Fibroblast of pulmonary artery (primary cell): ENCODE results near the gene NLRP4.

Experiments
- DNase-seq: peaks from one replicate; pipeline ENCODE4 v3.0.0-alpha.2; 2010; ENCODE audit warnings: low read depth
- H3K4me3 ChIP-seq: replicated peaks from 2 replicates; pipeline ENCODE4 v1.5.1; 2011; ENCODE audit warnings: low read depth, mild to moderate bottlenecking, control low read depth, low read length, moderate library complexity
- TF ChIP-seq, protein P1 (sequence below): IDR thresholded peaks from 2 replicates; pipeline ENCODE4 v1.5.1; 2011; ENCODE audit warnings: mild to moderate bottlenecking, control low read depth, low read length, inconsistent platforms; ENCODE audit errors: missing control alignments

Gene NLRP4

DNA sequence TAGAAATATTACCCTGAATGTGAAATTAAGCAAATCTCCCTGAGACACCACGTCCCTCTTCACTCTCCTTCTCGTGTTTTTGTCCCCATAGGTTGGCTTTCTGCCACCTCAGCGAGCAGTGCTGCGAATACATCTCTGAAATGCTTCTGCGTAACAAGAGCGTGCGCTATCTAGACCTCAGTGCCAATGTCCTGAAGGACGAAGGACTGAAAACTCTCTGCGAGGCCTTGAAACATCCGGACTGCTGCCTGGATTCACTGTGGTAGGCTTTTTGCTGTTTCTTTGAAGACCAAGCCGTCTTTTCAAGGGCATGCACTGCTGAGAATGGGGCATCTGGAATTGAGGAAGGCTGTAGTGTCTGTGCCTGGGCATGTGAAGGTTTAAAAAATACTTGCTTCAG is 34.4 kb downstream of the NLRP4 start:
- TF ChIP-seq, protein P1, sequence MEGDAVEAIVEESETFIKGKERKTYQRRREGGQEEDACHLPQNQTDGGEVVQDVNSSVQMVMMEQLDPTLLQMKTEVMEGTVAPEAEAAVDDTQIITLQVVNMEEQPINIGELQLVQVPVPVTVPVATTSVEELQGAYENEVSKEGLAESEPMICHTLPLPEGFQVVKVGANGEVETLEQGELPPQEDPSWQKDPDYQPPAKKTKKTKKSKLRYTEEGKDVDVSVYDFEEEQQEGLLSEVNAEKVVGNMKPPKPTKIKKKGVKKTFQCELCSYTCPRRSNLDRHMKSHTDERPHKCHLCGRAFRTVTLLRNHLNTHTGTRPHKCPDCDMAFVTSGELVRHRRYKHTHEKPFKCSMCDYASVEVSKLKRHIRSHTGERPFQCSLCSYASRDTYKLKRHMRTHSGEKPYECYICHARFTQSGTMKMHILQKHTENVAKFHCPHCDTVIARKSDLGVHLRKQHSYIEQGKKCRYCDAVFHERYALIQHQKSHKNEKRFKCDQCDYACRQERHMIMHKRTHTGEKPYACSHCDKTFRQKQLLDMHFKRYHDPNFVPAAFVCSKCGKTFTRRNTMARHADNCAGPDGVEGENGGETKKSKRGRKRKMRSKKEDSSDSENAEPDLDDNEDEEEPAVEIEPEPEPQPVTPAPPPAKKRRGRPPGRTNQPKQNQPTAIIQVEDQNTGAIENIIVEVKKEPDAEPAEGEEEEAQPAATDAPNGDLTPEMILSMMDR = no peak
- DNase-seq = no peak
- H3K4me3 ChIP-seq = no peak overlapping the region

DNA sequence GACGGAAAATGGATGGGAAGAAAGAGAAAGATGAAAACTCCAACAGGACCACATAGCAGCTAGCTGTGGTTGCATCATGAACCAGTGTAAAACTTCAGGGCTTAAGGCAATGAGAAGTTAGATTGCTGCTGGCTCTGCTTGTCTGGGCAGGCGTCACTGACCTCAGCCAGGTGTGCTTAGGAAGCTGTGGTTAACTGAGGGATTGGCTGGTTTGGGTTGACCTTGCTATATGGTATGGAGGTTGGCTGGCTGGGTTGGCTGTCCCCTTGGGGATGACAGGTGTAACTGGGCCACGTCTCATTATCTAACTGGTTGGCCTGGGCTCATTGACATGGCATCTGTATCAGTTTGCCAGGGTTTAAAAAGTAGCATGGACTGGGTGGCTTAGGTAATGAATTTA is 40.9 kb downstream of the NLRP4 start:
- H3K4me3 ChIP-seq = no peak overlapping the region
- TF ChIP-seq, protein P1 = no peak
- DNase-seq = no peak

DNA sequence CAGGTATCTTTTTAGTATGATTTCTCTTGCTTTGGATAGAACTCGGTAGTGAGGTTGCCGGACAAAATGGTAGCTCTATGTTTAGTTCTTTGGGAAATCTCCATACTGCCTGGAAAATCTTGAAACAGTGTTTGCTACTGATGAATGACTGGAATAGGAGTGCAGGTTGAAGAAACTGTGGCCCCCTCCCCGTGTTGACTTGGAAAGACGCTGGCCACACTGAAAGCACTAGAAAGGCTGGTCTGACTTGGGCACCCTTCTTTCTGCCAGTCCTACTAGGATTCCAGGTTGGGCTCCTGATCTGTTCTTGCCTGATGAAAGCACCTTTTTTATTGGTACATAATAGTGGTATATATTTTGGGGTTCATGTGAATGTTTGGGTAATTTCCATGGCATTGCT is 46.3 kb downstream of the NLRP4 start:
- no peak for DNase-seq
- TF ChIP-seq, protein P1 = no peak
- no peak overlapping the region for H3K4me3 ChIP-seq

DNA sequence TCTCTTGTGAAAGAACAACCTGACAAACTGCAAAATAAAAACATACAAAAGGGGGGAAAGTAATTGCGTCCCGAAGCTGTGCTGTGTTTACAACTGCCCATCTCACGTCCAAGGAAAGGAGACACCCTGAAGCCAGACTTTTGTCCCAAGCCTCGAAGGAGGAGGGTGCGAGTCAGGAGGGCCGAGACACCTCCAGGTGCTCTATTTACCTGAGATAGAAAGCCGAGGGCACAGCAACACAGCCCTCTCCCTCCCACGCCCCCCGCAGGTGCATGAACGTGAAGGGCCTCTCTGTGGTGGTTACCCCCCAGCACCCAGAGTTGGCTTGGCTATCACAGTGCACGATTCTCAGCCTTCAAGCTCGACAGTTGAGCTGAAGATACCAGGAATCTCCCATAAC is 62.6 kb downstream of the NLRP4 start:
- no peak overlapping the region for H3K4me3 ChIP-seq
- TF ChIP-seq, protein P1 = no peak
- no peak for DNase-seq

DNA sequence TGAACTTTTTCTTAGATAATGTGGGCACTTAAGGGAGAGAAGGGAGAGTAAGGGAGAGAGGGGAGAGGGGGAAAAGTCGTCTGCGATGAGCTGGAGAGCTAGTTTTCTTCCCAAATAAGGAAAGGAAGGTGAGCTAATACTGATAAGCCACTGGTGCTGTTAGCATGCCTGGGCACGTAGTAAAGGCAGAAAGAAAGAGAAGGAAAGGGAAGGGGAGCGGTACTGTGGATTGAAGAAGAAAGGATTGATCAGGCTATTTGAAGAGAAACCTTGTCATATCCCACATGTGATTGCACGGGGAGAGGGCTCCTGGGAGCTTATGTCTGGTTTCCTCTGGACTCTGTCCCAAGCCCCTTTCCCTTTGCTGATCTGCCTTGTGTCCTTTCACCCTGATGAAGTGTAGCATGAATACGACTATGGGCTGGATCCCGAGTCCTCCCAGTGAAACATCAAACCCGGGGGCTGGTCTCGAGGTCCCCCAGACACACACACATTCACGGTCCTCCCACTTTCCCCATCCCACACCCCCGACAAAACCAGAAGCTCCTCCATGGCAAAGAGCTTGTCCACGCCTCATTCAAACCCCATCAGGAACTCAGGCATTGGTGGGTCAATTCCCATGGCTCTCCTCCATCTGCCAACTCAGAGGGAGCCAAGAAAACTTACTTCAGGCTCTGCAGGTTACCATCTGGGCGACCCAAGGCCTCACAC is 65.2 kb downstream of the NLRP4 start:
- TF ChIP-seq, protein P1 = no peak
- DNase-seq = no peak
- no peak overlapping the region for H3K4me3 ChIP-seq

DNA sequence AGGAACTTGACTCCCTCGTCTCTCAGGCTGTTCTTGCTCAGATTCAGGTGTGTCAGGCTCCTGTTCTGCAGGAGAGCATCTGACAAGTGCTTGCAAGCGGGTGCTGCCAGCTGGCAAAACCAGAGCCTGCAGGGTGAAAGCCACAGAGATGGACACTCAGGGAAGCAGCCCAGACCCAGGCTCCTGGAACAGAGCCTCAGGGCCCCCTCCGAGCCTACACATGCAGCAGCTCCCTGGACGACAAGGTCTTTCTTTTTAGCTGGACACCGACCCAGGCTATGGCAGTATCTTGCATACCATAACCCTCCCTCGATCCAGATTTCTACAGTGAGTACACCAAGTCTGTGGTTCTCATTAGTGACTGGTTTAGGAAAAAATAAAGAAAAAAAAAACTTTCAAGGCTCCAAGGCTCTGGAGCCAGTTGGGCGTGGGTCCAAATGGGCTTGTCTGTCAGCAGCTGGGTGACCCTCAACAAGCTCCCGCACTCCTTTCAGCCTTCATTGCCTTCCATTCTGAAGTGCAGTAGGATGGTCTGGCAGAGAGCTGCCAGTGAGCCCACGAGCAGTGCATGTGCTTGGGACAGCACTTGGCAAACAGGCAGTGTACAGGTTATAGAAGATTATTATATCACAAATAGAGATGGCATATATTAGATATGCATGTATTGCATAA is 65.9 kb downstream of the NLRP4 start:
- no peak for DNase-seq
- no peak overlapping the region for H3K4me3 ChIP-seq
- TF ChIP-seq, protein P1 = no peak
